Nephron (organoid): ENCODE results near the gene SRSF4.
"Not testable (repeated sequence)": the region's sequence is repeated elsewhere in the genome, so short reads cannot be mapped to it uniquely, and the experiment has no call there.

Experiments used
- H3K27ac Mint-ChIP-seq, 3 experiments: 2 replicates each; pipeline ENCODE4 v1.8.0; 2020; ENCODE audit warnings: mixed read lengths in 3 of 3, mild to moderate bottlenecking in 2 of 3, moderate library complexity in 1 of 3
- H3K27me3 Mint-ChIP-seq: 2 replicates; pipeline ENCODE4 v1.8.0; 2021; ENCODE audit warnings: low read depth, mild to moderate bottlenecking, moderate library complexity, mixed read lengths
- H3K36me3 Mint-ChIP-seq: 2 replicates; pipeline ENCODE4 v1.8.0; 2020; ENCODE audit warnings: low read depth, mixed read lengths
- H3K4me1 Mint-ChIP-seq: 2 replicates; pipeline ENCODE4 v1.8.0; 2020; ENCODE audit warnings: mixed read lengths
- H3K4me3 Mint-ChIP-seq, 3 experiments: 2 replicates each; pipeline ENCODE4 v1.8.0; 2020; ENCODE audit warnings: mild to moderate bottlenecking in 3 of 3, mixed read lengths in 3 of 3, moderate library complexity in 2 of 3
- H3K9me3 Mint-ChIP-seq: 2 replicates; pipeline ENCODE4 v1.8.0; 2020; ENCODE audit warnings: mixed read lengths
- CTCF ChIP-seq, 3 experiments: fragments of 200-600 bp; sonication (generic); IDR thresholded peaks; one replicate each; pipeline ENCODE4 v1.5.0; 2021; ENCODE audit warnings: antibody characterized with exemption in 3 of 3; ENCODE audit not compliant: unreplicated experiment in 3 of 3

SRSF4 gene

GRCh38 chr1:29157269-29157601 lies 24.5 kb downstream of the SRSF4 start:
- Mint-ChIP-seq H3K27ac (peak overlapping the region; percentile 90 to 99 (median 97)), H3K36me3 (peaks cover 79% of the 10 kb centered on the region), H3K9me3 (no peaks in the 10 kb centered on the region), H3K4me1 (peaks cover 15% of the 10 kb centered on the region), H3K27me3 (no peaks in the 10 kb centered on the region), H3K4me3 (peak overlapping the region in 1 of 3 experiments; percentile 50)
- no peak for TF ChIP-seq CTCF (IDR thresholded peaks at IDR 0.05; ENCODE audit: unreplicated experiment in 3 of 3)

GRCh38 chr1:29156543-29157268 lies 25.0 kb downstream of the SRSF4 start:
- peaks cover 15% of the 10 kb centered on the region for H3K4me1 Mint-ChIP-seq
- H3K27me3 Mint-ChIP-seq = no peaks in the 10 kb centered on the region
- no peaks in the 10 kb centered on the region for H3K9me3 Mint-ChIP-seq
- peak overlapping the region; percentile 2 to 50 (median 46) for H3K4me3 Mint-ChIP-seq
- TF ChIP-seq CTCF (IDR thresholded peaks at IDR 0.05; ENCODE audit: unreplicated experiment in 3 of 3) = no peak
- H3K27ac Mint-ChIP-seq = peak overlapping the region; percentile 90 to 99 (median 97)
- H3K36me3 Mint-ChIP-seq = peaks cover 84% of the 10 kb centered on the region

GRCh38 chr1:29152046-29152805 lies 29.5 kb downstream of the SRSF4 start:
- H3K9me3 Mint-ChIP-seq = no peaks in the 10 kb centered on the region
- no peak overlapping the region for H3K4me3 Mint-ChIP-seq
- H3K36me3 Mint-ChIP-seq = peaks cover 93% of the 10 kb centered on the region
- peaks cover 9% of the 10 kb centered on the region for H3K4me1 Mint-ChIP-seq
- no peak for TF ChIP-seq CTCF (IDR thresholded peaks at IDR 0.05; ENCODE audit: unreplicated experiment in 3 of 3)
- no peak overlapping the region for H3K27ac Mint-ChIP-seq
- H3K27me3 Mint-ChIP-seq = no peaks in the 10 kb centered on the region

- H3K4me1 Mint-ChIP-seq, H3K27ac Mint-ChIP-seq, H3K4me3 Mint-ChIP-seq, H3K9me3 Mint-ChIP-seq, H3K27me3 Mint-ChIP-seq: not testable (repeated sequence)
- H3K36me3 Mint-ChIP-seq = peaks cover 96% of the 10 kb centered on the region
Observed at GRCh38 chr1:29150346-29150745, 31.4 kb downstream of the SRSF4 start.

GRCh38 chr1:29148656-29149491 lies 32.8 kb downstream of the SRSF4 start:
- Mint-ChIP-seq H3K36me3 (peaks cover 93% of the 10 kb centered on the region), H3K4me3 (no peak overlapping the region), H3K27ac (peak overlapping the region in 1 of 3 experiments; percentile 48), H3K4me1 (no peaks in the 10 kb centered on the region), H3K27me3 (no peaks in the 10 kb centered on the region), H3K9me3 (no peaks in the 10 kb centered on the region)
- TF ChIP-seq CTCF (IDR thresholded peaks at IDR 0.05; ENCODE audit: unreplicated experiment in 3 of 3) = no peak
